ENCODE data around the gene KIAA0319L.

KIAA0319L gene

DNA sequence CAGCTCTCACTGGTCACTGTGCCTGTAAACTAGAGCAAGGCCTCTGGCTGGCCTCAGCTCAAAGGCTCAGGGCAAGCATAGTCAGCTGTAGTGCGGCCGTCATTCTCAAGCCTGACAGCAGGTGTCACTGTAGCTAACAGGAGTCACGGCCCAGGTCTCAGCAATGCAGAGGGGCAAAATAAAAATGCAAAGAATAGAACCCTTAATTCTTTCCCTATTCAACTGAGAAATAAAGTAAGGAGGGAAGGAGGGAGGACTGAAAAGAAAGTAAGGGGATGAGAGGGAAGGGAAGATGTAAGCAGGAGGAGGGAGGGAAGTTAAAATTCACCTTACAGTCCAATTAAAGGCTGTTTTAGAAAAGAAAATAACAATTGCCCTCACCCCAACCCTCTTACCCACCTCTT, 106.1 kb downstream of the KIAA0319L start:
- in situ Hi-C loops (cut with HindIII; ENCODE audit: low sequenced_read_pairs): no loop called here

DNA sequence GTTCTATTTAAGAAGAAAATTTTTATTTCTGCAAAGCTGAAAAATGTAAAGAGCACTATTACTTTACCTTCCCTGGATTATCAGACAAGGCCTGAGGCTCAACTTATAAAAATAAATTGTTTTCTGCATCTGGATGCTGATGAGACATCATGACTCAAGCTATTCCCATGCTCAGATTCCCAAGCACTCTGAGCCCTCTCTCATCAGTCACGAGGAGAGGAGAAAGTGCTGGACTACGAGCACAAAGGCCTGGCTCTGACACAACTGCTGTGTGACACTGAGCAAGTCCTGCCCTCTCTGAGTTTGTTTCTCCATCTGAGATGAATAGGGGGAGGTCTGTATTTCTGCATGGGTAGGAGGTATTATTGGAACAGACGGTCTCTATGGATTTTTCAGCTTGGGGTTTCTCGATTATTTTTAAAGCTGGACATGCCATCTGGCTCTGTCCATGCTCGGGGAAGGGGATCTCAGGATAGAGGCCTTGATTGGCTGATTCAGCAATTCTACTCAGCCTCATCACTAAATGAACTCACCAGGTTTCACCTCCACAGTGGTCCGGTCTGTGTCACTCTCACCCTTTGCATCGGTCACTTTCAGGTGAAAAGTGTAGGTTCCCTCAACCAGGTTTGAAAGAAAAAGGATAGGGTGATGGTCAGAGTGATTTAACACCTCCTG, 107.7 kb downstream of the KIAA0319L start:
- in situ Hi-C loops (cut with HindIII; ENCODE audit: low sequenced_read_pairs): loop anchor here (10.0 to 25.0 kb wide), 2 partner anchors 115 to 288 kb away; no protein-coding TSS in a partner anchor

DNA sequence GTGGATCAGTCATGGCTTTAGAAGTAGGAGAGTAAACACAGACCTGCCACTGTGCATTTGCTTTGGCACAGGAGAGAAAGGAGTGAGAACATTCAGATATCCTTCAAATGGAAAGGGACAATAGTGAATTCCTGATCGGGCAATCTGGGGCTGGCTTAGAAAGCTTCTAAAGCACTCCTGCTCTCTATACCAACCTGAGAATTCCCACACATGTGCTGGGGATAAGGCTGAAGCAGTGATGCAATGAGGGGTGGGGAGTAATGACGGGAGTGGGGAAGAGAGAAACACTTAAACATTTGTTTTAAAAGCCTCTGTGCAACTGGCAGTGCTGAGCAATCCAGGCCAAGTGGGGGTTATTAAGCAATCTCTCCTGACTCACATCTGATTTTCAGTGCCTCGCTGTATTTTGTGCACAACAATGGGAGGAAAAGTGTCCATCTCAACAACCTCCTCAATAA, 108.8 kb downstream of the KIAA0319L start:
- in situ Hi-C loops (cut with HindIII; ENCODE audit: low sequenced_read_pairs): loop anchor here (10.0 to 25.0 kb wide), 2 partner anchors 116 to 289 kb away; no protein-coding TSS in a partner anchor

DNA sequence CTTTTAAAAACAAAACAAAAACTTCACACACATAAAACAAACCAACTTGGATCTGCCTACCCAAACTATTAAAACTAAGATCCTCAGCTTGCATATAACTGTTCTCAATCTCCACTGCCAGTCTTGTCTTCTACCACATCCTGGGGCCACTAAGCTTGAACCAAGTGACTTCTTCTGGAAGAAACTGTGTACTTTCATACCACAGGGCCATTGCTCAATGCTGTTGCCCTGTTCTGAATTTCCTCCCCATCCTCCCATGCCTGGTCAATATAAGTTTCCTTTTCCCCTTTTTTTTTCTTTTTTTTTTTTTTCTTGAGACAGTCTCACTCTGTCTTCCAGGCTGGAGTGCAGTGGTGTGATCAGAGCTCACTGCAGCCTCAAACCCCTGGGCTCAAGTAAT, 109.9 kb downstream of the KIAA0319L start:
- in situ Hi-C loops (cut with HindIII; ENCODE audit: low sequenced_read_pairs): loop anchor here (10.0 to 25.0 kb wide), 2 partner anchors 118 to 290 kb away; no protein-coding TSS in a partner anchor

DNA sequence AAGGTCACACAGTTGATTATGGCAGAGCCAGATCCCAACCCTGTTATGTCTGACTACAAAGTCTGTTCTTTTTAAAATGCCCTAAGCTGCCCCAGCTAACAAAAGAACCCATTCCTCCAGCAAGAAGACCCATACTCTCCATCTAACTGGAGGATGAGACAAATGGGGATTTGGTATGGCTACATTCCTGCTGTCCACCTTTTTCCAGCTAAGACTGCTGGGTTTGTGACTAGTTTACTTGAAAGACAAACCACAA, 112.8 kb downstream of the KIAA0319L start:
- in situ Hi-C loops (cut with HindIII; ENCODE audit: low sequenced_read_pairs): loop anchor here (10.0 to 25.0 kb wide), 2 partner anchors 120 to 293 kb away; no protein-coding TSS in a partner anchor

DNA sequence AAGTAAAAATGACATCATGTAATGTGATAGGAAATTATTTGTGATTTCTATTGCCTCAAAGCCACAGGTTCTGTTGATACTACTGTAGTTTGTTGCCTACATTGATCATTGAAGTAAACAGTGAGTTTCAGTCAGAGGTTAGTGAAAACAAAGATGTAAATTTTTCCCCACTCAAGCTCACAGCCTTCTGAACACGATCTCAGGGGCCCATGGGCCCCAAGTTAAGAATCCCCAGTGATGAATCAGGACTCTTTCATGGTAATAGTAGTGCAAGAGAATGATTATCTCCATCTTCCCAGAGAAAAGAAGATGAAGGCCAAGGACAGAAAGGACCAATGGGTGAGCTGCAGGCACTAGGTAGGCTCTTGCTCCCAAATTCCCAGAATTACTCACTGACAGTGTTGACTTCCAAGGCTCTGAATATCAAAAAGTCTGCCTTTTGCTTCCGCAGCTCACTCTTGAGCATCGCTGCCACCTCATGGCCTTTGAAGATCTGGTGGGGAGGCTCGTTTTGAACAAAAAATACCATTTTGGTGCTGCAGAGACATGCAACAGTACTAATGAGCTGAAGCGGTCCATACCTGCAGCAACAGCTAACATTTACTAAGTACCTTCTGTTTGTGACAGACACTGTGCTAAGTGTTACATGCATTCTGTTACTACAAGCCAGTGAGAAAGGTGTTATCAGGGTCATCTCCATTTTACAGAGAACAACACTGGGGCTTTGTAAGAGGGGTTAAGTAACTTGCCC, 113.3 kb downstream of the KIAA0319L start:
- in situ Hi-C loops (cut with HindIII; ENCODE audit: low sequenced_read_pairs): loop anchor here (10.0 to 25.0 kb wide), 2 partner anchors 121 to 293 kb away; no protein-coding TSS in a partner anchor

DNA sequence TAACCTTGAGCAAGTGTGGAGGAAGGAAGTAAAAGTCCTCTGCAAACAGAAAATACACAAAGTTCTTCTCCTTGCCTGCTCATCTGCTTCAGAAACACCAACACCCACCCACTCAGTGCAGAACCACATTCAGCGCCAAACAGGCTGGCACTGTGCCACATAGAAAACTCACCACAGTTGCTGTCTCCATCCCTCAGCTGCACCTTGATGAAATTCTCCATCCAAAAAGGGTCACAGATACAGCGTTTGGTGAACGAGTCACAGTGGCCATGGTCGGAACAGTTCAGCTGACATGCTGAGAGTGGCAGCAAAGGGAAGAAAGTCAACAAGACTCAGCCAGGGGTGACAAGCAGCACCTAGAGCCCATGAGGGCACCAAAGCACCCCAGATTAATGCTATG, 114.5 kb downstream of the KIAA0319L start:
- in situ Hi-C loops (cut with HindIII; ENCODE audit: low sequenced_read_pairs): loop anchor here (10.0 to 25.0 kb wide), 2 partner anchors 122 to 295 kb away; no protein-coding TSS in a partner anchor

DNA sequence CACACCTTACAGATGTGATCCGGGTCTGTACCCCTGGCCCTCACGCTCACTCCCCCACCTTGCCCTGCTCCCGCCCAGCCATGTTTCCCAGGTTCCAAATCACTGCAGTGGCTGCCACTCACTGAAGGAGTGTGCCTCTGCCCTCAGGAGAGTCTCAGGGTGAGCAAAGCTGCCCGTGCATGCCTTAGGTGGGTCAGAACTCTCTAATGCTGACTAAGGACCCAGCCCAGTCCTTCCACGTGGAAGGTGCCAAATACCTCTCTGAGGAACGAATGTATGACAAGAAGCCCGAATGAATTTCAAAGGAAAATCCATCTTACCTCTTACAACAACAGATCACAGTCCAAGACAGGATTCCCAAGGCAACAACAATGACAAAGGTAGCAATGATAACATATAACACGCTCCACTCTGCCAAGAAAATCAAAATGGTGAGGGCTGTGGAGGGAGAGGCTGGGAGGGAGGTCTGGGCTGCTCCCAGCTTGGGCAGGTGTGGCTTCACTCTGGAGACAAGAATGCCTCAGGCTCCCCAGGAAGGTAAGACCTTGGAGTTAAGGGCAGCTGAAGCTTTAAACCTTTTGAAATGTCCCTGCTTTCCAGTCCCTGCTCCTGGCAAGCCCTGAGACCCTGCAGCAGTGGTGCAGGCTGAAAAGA, 115.2 kb downstream of the KIAA0319L start:
- in situ Hi-C loops (cut with HindIII; ENCODE audit: low sequenced_read_pairs): loop anchor here (10.0 to 25.0 kb wide), 2 partner anchors 123 to 295 kb away; no protein-coding TSS in a partner anchor

DNA sequence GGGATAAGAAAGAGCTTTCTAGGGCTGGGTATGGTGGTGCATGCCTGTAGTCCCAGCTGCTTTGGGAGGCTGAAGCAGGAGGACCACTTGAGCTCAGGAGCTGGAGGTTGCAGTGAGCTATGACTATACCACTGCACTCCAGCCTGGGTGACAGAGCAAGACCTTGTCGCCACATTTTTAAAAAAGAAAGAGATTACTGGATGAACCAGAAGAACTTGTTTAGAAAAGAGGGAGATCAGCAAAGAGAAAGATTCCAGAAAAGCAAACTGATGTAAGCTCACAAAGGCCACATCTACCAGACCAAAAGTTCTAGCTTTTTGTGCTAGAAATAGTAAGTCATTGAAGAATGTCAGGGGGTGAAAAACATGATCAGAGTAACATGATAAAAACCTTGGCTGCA, 117.6 kb downstream of the KIAA0319L start:
- in situ Hi-C loops (cut with HindIII; ENCODE audit: low sequenced_read_pairs): loop anchor here (10.0 to 25.0 kb wide), 2 partner anchors 125 to 298 kb away; no protein-coding TSS in a partner anchor

DNA sequence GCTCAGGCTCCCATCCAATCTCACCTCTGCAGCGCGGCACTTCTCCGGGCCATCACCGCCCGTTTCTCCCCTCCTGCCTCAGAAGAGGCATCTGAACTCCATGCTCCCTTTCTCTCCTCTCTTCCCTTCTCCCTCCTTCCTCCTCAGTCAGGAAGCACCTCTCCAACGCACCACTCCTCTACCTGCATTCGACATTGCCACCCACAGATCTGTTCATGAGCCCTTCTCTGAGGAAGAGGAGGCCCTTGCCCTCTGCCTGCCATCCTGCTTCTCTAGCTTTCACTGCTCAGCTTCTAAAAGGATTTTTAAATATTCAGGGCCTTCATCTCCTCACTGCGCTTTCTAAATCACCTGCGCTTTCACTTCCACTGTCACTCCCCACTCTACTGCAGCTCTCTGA, 120.0 kb downstream of the KIAA0319L start:
- in situ Hi-C loops (cut with HindIII; ENCODE audit: low sequenced_read_pairs): loop anchor here (25.0 kb wide), 1 partner anchor 300 kb away; no protein-coding TSS in a partner anchor

DNA sequence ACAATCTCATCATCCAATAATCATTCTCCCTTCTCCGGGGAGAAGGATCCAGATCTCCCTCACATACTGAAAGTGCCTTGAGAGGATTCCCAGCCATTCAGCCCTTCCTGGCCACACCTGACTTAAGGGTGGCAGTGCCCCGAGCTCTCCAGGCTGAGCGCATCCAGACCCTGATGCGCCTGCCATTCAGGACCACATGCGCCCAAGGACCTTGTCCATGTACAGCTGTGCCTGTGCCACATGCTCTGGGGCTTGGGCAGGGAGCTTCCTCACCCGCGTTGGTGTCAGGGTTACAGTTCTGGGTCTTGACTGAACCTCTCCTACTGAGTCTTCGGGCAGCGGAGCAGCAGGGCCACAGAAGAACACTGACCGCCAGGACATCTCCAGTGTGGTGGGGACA, 121.1 kb downstream of the KIAA0319L start:
- in situ Hi-C loops (cut with HindIII; ENCODE audit: low sequenced_read_pairs): loop anchor here (25.0 kb wide), 1 partner anchor 301 kb away; no protein-coding TSS in a partner anchor

DNA sequence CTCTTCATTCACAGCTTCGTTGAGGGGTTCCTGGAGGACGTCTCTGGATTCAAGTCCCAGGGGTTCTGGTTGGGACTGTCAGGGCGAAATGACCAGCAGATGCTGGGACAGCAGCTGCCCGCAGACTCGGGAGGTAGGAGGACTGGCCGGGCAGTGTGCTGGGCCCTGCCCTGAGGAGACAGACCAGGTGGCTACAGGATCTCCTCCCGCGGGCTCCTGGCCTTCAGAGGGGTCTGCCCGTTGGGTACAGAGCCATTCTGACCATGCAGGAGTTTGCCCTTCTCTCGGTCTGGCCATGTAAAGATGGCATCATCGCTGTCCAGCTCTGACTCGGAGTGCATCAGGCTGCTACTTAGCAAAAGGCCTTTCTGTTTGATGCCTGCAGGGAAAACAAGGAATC, 122.5 kb downstream of the KIAA0319L start:
- in situ Hi-C loops (cut with HindIII; ENCODE audit: low sequenced_read_pairs): loop anchor here (25.0 kb wide), 1 partner anchor 303 kb away; no protein-coding TSS in a partner anchor

DNA sequence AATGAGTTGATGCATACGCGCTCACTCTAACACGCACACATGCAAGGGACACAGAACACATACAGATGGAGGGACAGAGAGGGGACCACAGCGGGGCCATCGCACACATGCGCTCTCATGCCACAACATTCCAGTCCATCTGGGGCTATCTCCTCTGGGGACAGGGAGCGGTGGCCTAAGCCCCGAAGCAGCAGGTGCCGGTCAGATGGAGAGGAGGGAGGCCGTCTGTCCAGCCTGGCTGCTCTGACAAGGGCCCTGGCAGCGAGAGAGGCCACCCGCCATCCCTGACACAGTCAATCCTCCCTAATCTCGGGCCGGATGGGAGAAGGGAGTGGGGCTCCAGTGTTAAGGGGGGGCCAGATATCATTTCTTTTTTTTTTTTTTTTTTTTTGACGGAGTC, 123.5 kb downstream of the KIAA0319L start:
- in situ Hi-C loops (cut with HindIII; ENCODE audit: low sequenced_read_pairs): loop anchor here (25.0 kb wide), 1 partner anchor 304 kb away; no protein-coding TSS in a partner anchor

DNA sequence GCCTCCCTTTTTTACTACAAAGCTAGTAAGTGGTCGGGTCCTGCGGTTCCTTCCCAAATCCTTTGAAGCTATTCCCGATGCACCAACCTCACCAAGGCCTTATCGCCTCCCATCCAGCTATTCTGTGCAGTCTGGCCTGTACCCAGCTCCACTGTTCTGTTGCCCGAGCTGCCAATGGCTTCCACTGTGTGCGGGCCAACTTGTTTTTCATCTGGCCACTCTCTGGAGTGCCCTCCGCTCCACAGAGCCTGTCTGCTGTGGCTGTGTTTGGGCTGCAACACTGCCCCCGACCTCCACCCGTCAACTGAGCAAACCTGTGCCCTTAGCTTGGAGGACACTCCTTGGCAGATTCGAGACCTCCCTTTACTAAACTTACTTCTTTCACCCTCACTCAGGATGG, 125.0 kb downstream of the KIAA0319L start:
- in situ Hi-C loops (cut with HindIII; ENCODE audit: low sequenced_read_pairs): loop anchor here (25.0 kb wide), 1 partner anchor 305 kb away; no protein-coding TSS in a partner anchor

DNA sequence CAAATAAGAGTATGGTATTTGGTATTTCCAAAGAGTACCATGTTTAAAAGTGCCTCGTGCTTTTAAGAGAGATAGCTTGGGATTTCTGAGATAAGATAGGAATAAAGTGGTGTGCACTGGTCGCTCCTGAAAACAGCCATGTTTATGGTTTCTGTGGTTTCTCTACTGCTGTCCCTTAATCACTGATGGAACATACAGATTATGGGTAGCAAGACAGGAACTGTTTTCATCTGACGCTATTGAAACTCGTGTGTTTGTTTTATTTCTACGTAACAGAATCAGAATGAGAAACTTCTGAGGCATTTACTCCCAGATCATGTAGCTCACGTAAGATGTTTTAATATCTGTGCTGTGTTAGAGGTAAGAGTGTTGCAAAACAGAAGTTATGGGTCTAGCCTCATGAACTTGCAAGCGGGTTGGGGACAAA, 126.0 kb downstream of the KIAA0319L start:
- in situ Hi-C loops (cut with HindIII; ENCODE audit: low sequenced_read_pairs): loop anchor here (25.0 kb wide), 1 partner anchor 306 kb away; no protein-coding TSS in a partner anchor

DNA sequence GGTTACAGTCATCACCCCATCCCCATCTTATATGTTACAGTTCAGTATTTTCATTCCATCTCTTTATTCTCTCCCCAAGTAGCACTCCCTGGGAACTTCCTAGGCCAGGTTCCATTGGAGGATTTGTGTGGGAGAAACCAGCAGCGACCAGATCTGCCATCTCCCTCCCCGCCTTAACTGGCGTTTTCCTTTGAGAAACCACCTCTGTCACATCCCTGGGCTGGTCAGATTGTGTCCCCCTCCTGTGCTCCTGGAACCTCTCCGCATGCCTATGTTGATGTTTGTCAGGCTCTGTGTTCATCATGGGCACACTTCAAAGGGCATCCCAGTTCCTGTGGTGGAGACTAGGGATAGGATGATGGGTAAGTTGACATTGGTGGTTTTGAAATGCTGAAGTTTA, 126.4 kb downstream of the KIAA0319L start:
- in situ Hi-C loops (cut with HindIII; ENCODE audit: low sequenced_read_pairs): loop anchor here (25.0 kb wide), 1 partner anchor 307 kb away; no protein-coding TSS in a partner anchor

DNA sequence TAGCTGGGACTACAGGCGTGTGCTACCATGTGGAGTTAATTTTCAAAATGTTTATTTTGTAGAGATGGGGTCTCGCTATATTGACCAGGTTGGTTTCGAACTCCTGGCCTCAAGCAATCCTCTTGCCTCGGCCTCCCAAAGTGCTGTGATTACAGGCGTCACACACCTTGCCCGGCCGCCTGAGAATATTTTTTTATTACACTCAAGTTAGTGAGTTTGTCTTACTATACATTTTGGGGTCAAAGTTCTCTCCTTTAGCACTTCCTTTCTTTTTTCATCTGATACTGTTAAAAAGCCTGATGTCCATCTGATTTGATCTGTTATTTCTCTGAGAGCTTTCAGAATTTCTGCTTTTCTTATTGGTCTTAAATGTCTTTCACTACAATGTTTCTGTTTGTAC, 128.8 kb downstream of the KIAA0319L start:
- in situ Hi-C loops (cut with HindIII; ENCODE audit: low sequenced_read_pairs): loop anchor here (25.0 kb wide), 1 partner anchor 309 kb away; no protein-coding TSS in a partner anchor

DNA sequence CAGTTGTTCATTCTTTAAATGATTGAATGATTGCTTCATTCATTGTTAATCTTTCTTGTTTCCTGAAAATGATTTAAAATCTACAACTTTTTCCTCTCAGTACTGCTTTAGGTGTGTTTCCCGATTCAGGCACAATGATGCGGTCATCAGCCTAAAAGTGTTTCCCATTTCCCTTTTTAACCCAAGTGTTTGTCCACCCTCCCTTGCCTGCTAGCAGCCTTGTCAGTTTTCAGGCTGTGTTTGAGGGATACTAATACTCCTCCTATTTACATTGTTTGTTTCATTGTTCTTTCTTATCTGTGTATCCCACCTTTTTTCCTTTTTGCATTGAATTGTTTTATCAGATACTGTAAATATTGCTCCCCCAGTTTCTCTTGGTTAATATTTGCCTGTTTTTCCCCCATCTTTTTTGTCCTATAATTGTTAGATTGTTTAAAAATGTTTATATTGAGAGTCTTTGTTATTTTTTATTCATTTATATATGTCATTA, 131.1 kb downstream of the KIAA0319L start:
- in situ Hi-C loops (cut with HindIII; ENCODE audit: low sequenced_read_pairs): loop anchor here (25.0 kb wide), 1 partner anchor 311 kb away; no protein-coding TSS in a partner anchor

DNA sequence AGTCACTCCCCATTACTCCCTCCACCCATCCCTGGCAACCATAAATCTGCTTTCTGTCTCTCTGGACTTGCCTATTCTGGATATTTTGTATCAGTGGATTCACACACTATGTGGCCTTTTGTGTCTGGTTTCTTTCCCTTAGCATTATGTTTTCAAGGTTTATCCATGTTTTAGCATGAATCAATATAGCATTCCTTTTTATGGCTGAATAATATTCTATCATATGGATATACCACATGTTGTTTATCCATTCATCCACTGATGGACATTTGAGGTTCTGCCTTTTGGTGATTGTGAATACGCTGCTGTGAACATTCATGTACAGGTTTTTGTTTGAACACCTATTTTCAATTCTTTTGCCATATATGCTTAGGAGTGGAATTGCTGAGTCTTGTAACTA, 148.3 kb downstream of the KIAA0319L start:
- in situ Hi-C loops (cut with HindIII; ENCODE audit: low sequenced_read_pairs): no loop called here

DNA sequence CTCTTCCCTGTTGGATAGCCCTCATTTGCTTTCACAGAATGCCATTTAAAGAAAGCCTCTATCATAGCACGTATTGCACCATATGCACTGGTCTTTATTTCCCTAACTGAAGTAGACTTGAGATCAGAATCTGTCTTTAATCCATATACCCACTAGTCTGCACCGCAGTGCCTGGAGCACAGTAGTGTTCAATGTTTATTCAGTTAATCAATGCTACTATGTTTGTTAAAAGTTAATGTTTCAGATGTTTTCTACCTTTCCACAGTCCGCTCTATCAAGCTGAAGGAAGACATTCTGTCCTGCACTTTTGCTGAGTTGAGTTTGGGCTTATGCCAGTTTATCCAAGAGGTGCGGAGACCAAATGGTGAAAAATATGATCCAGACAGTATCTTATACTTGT, 149.5 kb downstream of the KIAA0319L start:
- in situ Hi-C loops (cut with HindIII; ENCODE audit: low sequenced_read_pairs): no loop called here

Data from DLD1 (cell line).